IMR-90 (cell line): ENCODE measurements around the gene THRAP3. TPM values are rescaled to one million over a fixed set of nuclear protein-coding genes. Genes with fewer than 3 reads are reported as not detected.

Source experiments
- ATAC-seq: fragments of 200-7000 bp; cut with Tn5 transposase; 2 replicates; pipeline ENCODE4 v1.9.1; 2020; ENCODE audit warnings: low read depth, mild to moderate bottlenecking, moderate library complexity
- BruUV-seq: library from RNA; stranded (reverse); fragments of 400-500 nt; replicated peaks from 2 replicates; lab custom pipeline; 2021; lab: Mats Ljungman, UMichigan
- CTCF ChIA-PET: fragments of 300-600 bp; formaldehyde crosslinking; extraction: SDS; loops from one replicate; lab custom pipeline; 2021; ENCODE audit warnings: antibody characterized with exemption; lab: Yijun Ruan, JAX
- POLR2A ChIA-PET: fragments of 300-600 bp; sonication (Branson Sonifier 250); formaldehyde crosslinking; loops from one replicate; lab custom pipeline; 2022; ENCODE audit warnings: antibody characterized with exemption; ENCODE audit not compliant: unreplicated experiment; lab: Charles Lee
- DNase-seq: peaks from one replicate; pipeline ENCODE4 v3.0.0; 2013
- H2AFZ ChIP-seq: replicated peaks from 2 replicates; pipeline ENCODE3; 2013; ENCODE audit warnings: low read length, mild to moderate bottlenecking; ENCODE audit not compliant: poor library complexity
- H2AK5ac ChIP-seq: 2 replicates; pipeline ENCODE4 v1.6.1; 2013; ENCODE audit warnings: low read depth, low read length, inconsistent platforms
- H2AK9ac ChIP-seq: replicated peaks from 2 replicates; pipeline ENCODE3; 2013; ENCODE audit warnings: mild to moderate bottlenecking, low read depth, low read length, moderate library complexity; ENCODE audit not compliant: poor library complexity
- H2BK120ac ChIP-seq: 2 replicates; pipeline ENCODE4 v1.6.1; 2013; ENCODE audit warnings: low read depth, low read length, inconsistent platforms
- H2BK15ac ChIP-seq: 3 replicates; pipeline ENCODE4 v1.6.1; 2013; ENCODE audit warnings: low read depth, low read length, inconsistent platforms
- H2BK20ac ChIP-seq: 2 replicates; pipeline ENCODE4 v1.6.1; 2013; ENCODE audit warnings: low read depth, mild to moderate bottlenecking, inconsistent platforms, low read length, moderate library complexity
- H2BK5ac ChIP-seq: 2 replicates; pipeline ENCODE4 v1.6.1; 2013; ENCODE audit warnings: mild to moderate bottlenecking, low read depth, low read length, inconsistent platforms; ENCODE audit not compliant: poor library complexity, severe bottlenecking
- H3K14ac ChIP-seq: replicated peaks from 2 replicates; pipeline ENCODE4 v1.6.1; 2013; ENCODE audit warnings: low read depth, low read length, inconsistent platforms
- H3K18ac ChIP-seq: 2 replicates; pipeline ENCODE4 v1.6.1; 2013; ENCODE audit warnings: low read depth, low read length, control low read depth
- H3K23ac ChIP-seq: 2 replicates; pipeline ENCODE4 v1.6.1; 2013; ENCODE audit warnings: low read depth, low read length, inconsistent platforms
- H3K27ac ChIP-seq: 2 replicates; pipeline ENCODE4 v1.5.1; 2013; ENCODE audit warnings: mild to moderate bottlenecking, control low read depth, low read length; ENCODE audit not compliant: insufficient read depth
- H3K27me3 ChIP-seq: 2 replicates; pipeline ENCODE4 v1.6.1; 2013; ENCODE audit warnings: low read length; ENCODE audit not compliant: control insufficient read depth, insufficient read depth
- H3K36me3 ChIP-seq: 2 replicates; pipeline ENCODE4 v1.6.1; 2013; ENCODE audit warnings: low read length, mixed read lengths; ENCODE audit not compliant: control insufficient read depth, insufficient read depth
- H3K4ac ChIP-seq: 2 replicates; pipeline ENCODE4 v1.6.1; 2013; ENCODE audit warnings: low read depth, low read length, inconsistent platforms
- H3K4me1 ChIP-seq: 2 replicates; pipeline ENCODE4 v1.6.1; 2013; ENCODE audit warnings: low read length, mixed read lengths; ENCODE audit not compliant: control insufficient read depth, insufficient read depth
- H3K4me2 ChIP-seq: 2 replicates; pipeline ENCODE4 v1.6.1; 2013; ENCODE audit warnings: low read depth, mild to moderate bottlenecking, control low read depth, low read length, moderate library complexity
- H3K4me3 ChIP-seq: 2 replicates; pipeline ENCODE4 v1.5.1; 2013; ENCODE audit warnings: low read depth, mild to moderate bottlenecking, control low read depth, low read length, moderate library complexity; ENCODE audit not compliant: insufficient read depth
- H3K56ac ChIP-seq: 2 replicates; pipeline ENCODE4 v1.6.1; 2013; ENCODE audit warnings: low read length, inconsistent platforms; ENCODE audit not compliant: insufficient read depth; ENCODE audit errors: extremely low read depth
- H3K79me1 ChIP-seq, 2 experiments: 2 replicates each; pipeline ENCODE4 v1.6.1; 2013; ENCODE audit warnings: low read length in 2 of 2, inconsistent platforms in 1 of 2, low read depth in 1 of 2
- H3K9ac ChIP-seq: 2 replicates; pipeline ENCODE4 v1.6.1; 2013; ENCODE audit warnings: low read depth, low read length, control low read depth
- H3K9me1 ChIP-seq: 2 replicates; pipeline ENCODE4 v1.6.1; 2013; ENCODE audit warnings: low read length, inconsistent platforms; ENCODE audit not compliant: insufficient read depth
- H3K9me3 ChIP-seq: 2 replicates; pipeline ENCODE4 v1.6.1; 2013; ENCODE audit warnings: low read length; ENCODE audit not compliant: control insufficient read depth, insufficient read depth
- H4K20me1 ChIP-seq: 2 replicates; pipeline ENCODE4 v1.6.1; 2013; ENCODE audit warnings: low read length, inconsistent platforms; ENCODE audit not compliant: insufficient read depth
- H4K5ac ChIP-seq: 2 replicates; pipeline ENCODE4 v1.6.1; 2013; ENCODE audit warnings: mild to moderate bottlenecking, low read depth, low read length, control low read depth
- H4K8ac ChIP-seq, 2 experiments: 2 replicates each; pipeline ENCODE4 v1.6.1; 2013; ENCODE audit warnings: low read depth in 2 of 2, low read length in 2 of 2, control low read depth in 1 of 2, inconsistent platforms in 1 of 2
- H4K91ac ChIP-seq: 2 replicates; pipeline ENCODE4 v1.6.1; 2013; ENCODE audit warnings: low read depth, low read length, inconsistent platforms; ENCODE audit not compliant: insufficient read depth
- BHLHE40 ChIP-seq: fragments of 150-350 bp; IDR thresholded peaks from 2 replicates; pipeline ENCODE4 v1.6.1; 2016; ENCODE audit warnings: mild to moderate bottlenecking, low read depth, low read length
- CHD1 ChIP-seq: IDR thresholded peaks from 2 replicates; pipeline ENCODE4 v1.6.1; 2012; ENCODE audit warnings: low read depth, low read length, improper control_type of control experiment
- MAFK ChIP-seq: IDR thresholded peaks from 2 replicates; pipeline ENCODE4 v1.6.1; 2012; ENCODE audit warnings: low read depth, low read length, improper control_type of control experiment
- NFE2L2 ChIP-seq: fragments of 150-350 bp; IDR thresholded peaks from 2 replicates; pipeline ENCODE4 v1.6.1; 2016; ENCODE audit warnings: low read depth, mild to moderate bottlenecking, low read length
- WGBS, 2 experiments: methylation state at CpG; one replicate each; pipeline versions ENCODE4 v1.1.5 to v1.1.7; 2013; ENCODE audit warnings: missing lambda C conversion rate in 2 of 2; ENCODE audit not compliant: insufficient read length in 1 of 2; ENCODE audit errors: extremely low coverage in 2 of 2; 5-methylcytosine and 5-hydroxymethylcytosine counted together
- dilution Hi-C: fragments of 300-500 bp; cut with HindIII; formaldehyde crosslinking; loops from one replicate; pipeline ENCODE4 v1.14.3; 2018; ENCODE audit warnings: low sequenced_read_pairs; ENCODE audit not compliant: unreplicated experiment
- in situ Hi-C: fragments of 300-500 bp; cut with MboI; formaldehyde crosslinking; loops from 3 replicates; pipeline ENCODE4 v1.14.3; 2019; ENCODE audit warnings: low sequenced_read_pairs, inconsistent platforms, mixed read lengths
- intact Hi-C: fragments of 100-400 bp; cut with micrococcal nuclease; formaldehyde crosslinking; loops from 2 replicates; pipeline ENCODE4 v1.10.0; 2022
- polyA plus RNA-seq, 3 experiments: library from polyadenylated mRNA; depleted of rRNA; stranded (reverse); fragments of >200 nt; gene quantifications; 2 replicates each; pipeline ENCODE4 v1.2.3, GENCODE V29; 2012; ENCODE audit warnings: low replicate concordance in 1 of 3
- total RNA-seq: library from RNA; depleted of rRNA; stranded (reverse); fragments of >200 nt; gene quantifications from 2 replicates; pipeline ENCODE4 v1.2.3, GENCODE V29; 2012

Gene THRAP3
- total and polyA plus RNA-seq, 2 of the 4 experiments (the other 2 are of a cell fraction), result 60.6 to 66.5 TPM

GRCh38 chr1:36287595-36287994, 63.4 kb downstream of the THRAP3 start:
- intact Hi-C loops, result no loop called here
- no peak for ATAC-seq
- CTCF ChIA-PET, result interaction anchor here (0.6 to 1.1 kb wide), 2 partner anchors 139 to 583 kb away, joined by 3 to 4 read pairs; partner anchors contain the start of gene TRAPPC3

More at GRCh38 chr1:36287595-36287994, 63.4 kb downstream of the THRAP3 start:
- in situ Hi-C loops, result loop anchor here (5.0 kb wide), 2 partner anchors 135 to 180 kb away; no protein-coding TSS in a partner anchor
- H3K9me1 ChIP-seq, result no peaks in the 10 kb centered on the region
- H2BK5ac ChIP-seq, result no peak overlapping the region
- no peak for DNase-seq
- H2BK15ac ChIP-seq, result no peak overlapping the region
- POLR2A ChIA-PET, result no interaction called here
- dilution Hi-C loops, result no loop called here
- peaks cover 51% of the 10 kb centered on the region for H3K36me3 ChIP-seq
- peaks cover 12% of the 10 kb centered on the region; the same call in 1 of the 2 replicates for H4K20me1 ChIP-seq
- H4K91ac ChIP-seq, result no peak overlapping the region
- H3K27me3 ChIP-seq, result no peaks in the 10 kb centered on the region
- H3K23ac ChIP-seq, result no peak overlapping the region
- H3K4me1 ChIP-seq, result peaks cover 5% of the 10 kb centered on the region
- no peak overlapping the region for H3K56ac ChIP-seq
- no peak overlapping the region for H2BK120ac ChIP-seq
- H3K4me3 ChIP-seq, result no peak overlapping the region
- no peak overlapping the region for H3K14ac ChIP-seq
- no peak overlapping the region for H2AFZ ChIP-seq
- H4K5ac ChIP-seq, result no peak overlapping the region
- no peak overlapping the region for H2AK5ac ChIP-seq
- no peak overlapping the region for H3K4ac ChIP-seq
- no peak overlapping the region for H3K27ac ChIP-seq
- H3K79me1 ChIP-seq, result peaks cover 40 to 42% of the 10 kb centered on the region in 2 experiments
- no TSS peak for BruUV-seq
- no peak overlapping the region for H3K4me2 ChIP-seq
- no peak overlapping the region for H2AK9ac ChIP-seq
- no peak overlapping the region for H2BK20ac ChIP-seq
- no peak overlapping the region for H4K8ac ChIP-seq
- H3K18ac ChIP-seq, result no peak overlapping the region
- WGBS, 2 experiments, result 96% methylated on average over 3 of the region's 5 CpGs; no CpG with 5 or more reads in 1 of the 2 experiments
- H3K9ac ChIP-seq, result no peak overlapping the region
- TF ChIP-seq BHLHE40 (no peak), NFE2L2 (no peak), MAFK (no peak), CHD1 (no peak)
- H3K9me3 ChIP-seq, result no peaks in the 10 kb centered on the region
